ENCODE measurements around the gene KIF4B. TPM values are rescaled to one million over a fixed set of nuclear protein-coding genes. Genes with fewer than 3 reads are reported as not detected.

The KIF4B gene
- total RNA-seq, 1 donor from 2014 or later: 4.8 TPM

DNA sequence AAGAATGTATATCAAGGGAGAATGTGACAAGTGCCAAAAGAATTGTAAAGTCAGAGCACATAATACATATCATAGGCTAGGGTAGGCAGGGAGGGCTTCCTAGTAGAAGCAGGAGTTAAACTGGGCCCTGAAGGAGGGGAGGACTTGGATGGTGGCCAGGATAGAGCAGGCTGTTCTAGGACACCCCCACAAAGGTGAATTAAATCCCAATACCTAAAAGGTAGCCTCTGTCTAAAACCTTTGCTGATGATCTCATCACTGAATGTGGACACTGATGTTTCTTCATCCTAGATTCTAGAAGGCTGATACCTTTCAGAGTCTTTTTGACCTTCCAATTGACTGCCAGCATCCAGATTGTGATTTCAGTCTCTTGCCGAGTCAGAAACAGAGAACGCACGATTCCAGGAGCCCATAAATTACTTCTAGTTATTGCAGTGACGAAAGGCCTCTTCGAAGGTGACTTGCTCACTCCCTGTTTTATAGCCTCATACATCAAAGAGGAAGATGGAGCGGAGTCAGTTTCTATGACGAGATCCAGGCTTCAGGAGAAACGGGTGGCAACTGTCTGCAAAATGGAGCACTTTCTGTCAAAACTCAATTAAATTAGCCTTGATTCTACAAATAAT is 43.2 kb downstream of the KIF4B start:
- peak; percentile 30 for DNase-seq (ENCODE audit: low spot score)

DNA sequence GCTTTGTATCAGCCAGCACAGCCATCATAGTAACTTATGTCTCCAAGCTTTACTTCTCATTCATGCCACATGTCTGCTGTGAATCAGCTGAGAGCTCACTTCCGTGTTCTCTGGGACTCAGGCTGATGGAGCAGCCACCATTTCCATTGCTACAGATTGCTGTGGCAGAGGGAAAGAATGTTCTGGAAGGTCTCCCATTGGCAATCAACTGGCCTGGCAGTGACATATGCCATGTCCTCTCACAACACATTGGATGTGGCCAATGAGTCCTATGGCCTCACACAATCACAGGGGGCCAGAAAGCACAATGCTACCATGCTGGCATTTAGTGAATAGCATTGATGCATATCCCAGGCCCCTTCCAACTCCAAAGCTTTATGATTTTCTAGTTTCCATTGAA is 44.1 kb downstream of the KIF4B start:
- DNase-seq (ENCODE audit: low spot score): no peak

DNA sequence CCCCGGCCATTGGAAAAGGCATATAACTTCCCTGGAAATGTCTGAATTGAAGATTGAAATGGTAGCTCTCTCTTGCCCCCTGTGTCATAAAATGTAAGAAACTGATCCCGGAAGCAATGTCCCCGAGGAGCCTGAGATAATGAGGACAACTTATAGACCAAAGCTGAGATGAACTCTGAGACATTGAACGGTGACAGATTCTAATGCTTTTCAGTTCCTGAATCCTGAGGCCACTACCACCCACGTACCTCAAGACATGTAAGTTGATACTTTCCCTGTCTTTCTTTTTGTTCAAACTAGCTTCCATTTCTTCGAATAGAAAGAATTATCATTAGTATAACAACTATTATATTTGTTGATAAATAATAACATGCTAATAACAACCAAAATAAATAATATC is 51.0 kb downstream of the KIF4B start:
- no peak for DNase-seq (ENCODE audit: low spot score)

DNA sequence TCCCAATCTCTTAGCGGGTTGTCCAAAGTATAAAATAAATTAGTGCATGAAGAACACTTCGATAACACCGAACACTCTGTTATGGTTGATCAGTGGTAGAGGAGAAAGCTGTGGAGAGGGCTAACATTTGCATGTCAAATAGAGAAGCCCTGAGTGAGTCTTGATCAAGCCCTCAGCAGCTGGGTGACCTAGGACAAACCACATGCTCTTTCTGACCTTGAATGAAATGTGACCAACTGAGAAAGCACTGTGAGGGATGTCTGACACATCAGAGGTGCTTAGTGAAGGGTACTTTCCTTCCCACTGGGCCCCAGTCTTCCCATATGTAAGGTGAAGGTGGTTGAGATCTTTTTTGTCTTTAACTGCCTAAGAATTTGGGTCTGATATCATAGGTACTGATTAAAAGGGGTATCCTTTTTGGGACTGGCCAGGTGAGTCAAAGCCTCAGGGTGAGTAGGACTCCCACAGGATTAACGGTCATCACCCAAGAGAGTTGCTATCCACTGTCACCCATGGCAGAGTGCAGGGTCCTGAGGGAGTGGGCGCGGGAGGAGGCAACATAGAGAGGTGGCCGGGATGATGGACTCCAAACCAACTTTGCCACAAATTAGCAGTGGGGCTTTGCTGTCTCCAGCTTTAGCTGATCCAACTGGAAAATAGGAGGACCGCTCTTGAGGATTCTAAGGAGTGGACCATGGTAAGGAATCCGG is 53.5 kb downstream of the KIF4B start:
- DNase-seq (ENCODE audit: low spot score): no peak

Other genes with a start within 250 kb of the KIF4B start
- 32.3 TPM for gene FAXDC2, start 163.2 kb upstream of the KIF4B start, total RNA-seq (ENCODE audit: insufficient read depth, low replicate concordance)
- 66.2 TPM for gene CNOT8, start 155.1 kb upstream of the KIF4B start, total RNA-seq (ENCODE audit: insufficient read depth, low replicate concordance)
- gene GEMIN5, start 75.5 kb upstream of the KIF4B start, total RNA-seq (ENCODE audit: insufficient read depth, low replicate concordance): 7.7 TPM
- 10.4 TPM for gene MRPL22, start 72.7 kb upstream of the KIF4B start, total RNA-seq (ENCODE audit: insufficient read depth, low replicate concordance)

Data from umbilical cord (tissue), 2 donors.